ENCODE measurements around the gene WDR36. TPM values are rescaled to one million over a fixed set of nuclear protein-coding genes. Genes with fewer than 3 reads are reported as not detected.

WDR36 gene
- total and polyA plus RNA-seq, 2 experiments from 2014 or later = 14.1 to 14.9 TPM

GRCh38 chr5:111165058-111165457 is 72.9 kb downstream of the WDR36 start:
- no peak for TF ChIP-seq CTCF (IDR thresholded peaks at IDR 0.05; ENCODE audit: low read depth, low read length)
- H3K4me3 ChIP-seq = no peak overlapping the region
- DNase-seq (ENCODE audit: low read depth in 1 of 2, low spot score in 1 of 2) = no peak
- H3K4me1 ChIP-seq (ENCODE audit: low read depth) = no peaks in the 10 kb centered on the region
- H3K27ac ChIP-seq = no peak overlapping the region
- no peaks in the 10 kb centered on the region for H3K36me3 ChIP-seq
- H3K9me3 ChIP-seq (ENCODE audit: low read depth) = no peaks in the 10 kb centered on the region
- no peaks in the 10 kb centered on the region for H3K27me3 ChIP-seq

GRCh38 chr5:111167551-111167950 is 75.4 kb downstream of the WDR36 start:
- DNase-seq (ENCODE audit: low read depth in 1 of 2, low spot score in 1 of 2) = no peak

GRCh38 chr5:111168608-111169007 is 76.5 kb downstream of the WDR36 start:
- DNase-seq (ENCODE audit: low read depth in 1 of 2, low spot score in 1 of 2) = no peak
- no peaks in the 10 kb centered on the region for H3K4me1 ChIP-seq (ENCODE audit: low read depth)

More at GRCh38 chr5:111167551-111167950, 75.4 kb downstream of the WDR36 start:
- H3K4me3 ChIP-seq = no peak overlapping the region
- no peak for TF ChIP-seq CTCF (IDR thresholded peaks at IDR 0.05; ENCODE audit: low read depth, low read length)
- H3K9me3 ChIP-seq (ENCODE audit: low read depth) = no peaks in the 10 kb centered on the region
- H3K36me3 ChIP-seq = no peaks in the 10 kb centered on the region
- H3K27ac ChIP-seq = no peak overlapping the region
- H3K27me3 ChIP-seq = no peaks in the 10 kb centered on the region
- H3K4me1 ChIP-seq (ENCODE audit: low read depth) = no peaks in the 10 kb centered on the region

GRCh38 chr5:111169269-111169668 is 77.1 kb downstream of the WDR36 start:
- no peak for TF ChIP-seq CTCF (IDR thresholded peaks at IDR 0.05; ENCODE audit: low read depth, low read length)
- H3K9me3 ChIP-seq (ENCODE audit: low read depth) = no peaks in the 10 kb centered on the region
- no peak for DNase-seq (ENCODE audit: low read depth in 1 of 2, low spot score in 1 of 2)
- H3K27me3 ChIP-seq = no peaks in the 10 kb centered on the region
- no peak overlapping the region for H3K4me3 ChIP-seq
- no peak overlapping the region for H3K27ac ChIP-seq
- no peaks in the 10 kb centered on the region for H3K36me3 ChIP-seq
- H3K4me1 ChIP-seq (ENCODE audit: low read depth) = no peaks in the 10 kb centered on the region

More at GRCh38 chr5:111168608-111169007, 76.5 kb downstream of the WDR36 start:
- Histone ChIP-seq H3K4me3 (no peak overlapping the region), H3K36me3 (no peaks in the 10 kb centered on the region), H3K27me3 (no peaks in the 10 kb centered on the region), H3K27ac (no peak overlapping the region), H3K9me3 (ENCODE audit: low read depth) (no peaks in the 10 kb centered on the region)
- TF ChIP-seq CTCF (IDR thresholded peaks at IDR 0.05; ENCODE audit: low read depth, low read length) = no peak

- H3K27ac ChIP-seq = no peak overlapping the region
- H3K36me3 ChIP-seq = no peaks in the 10 kb centered on the region
- H3K27me3 ChIP-seq = no peaks in the 10 kb centered on the region
- no peaks in the 10 kb centered on the region for H3K4me1 ChIP-seq (ENCODE audit: low read depth)
- DNase-seq (ENCODE audit: low read depth in 1 of 2, low spot score in 1 of 2) = no peak
- TF ChIP-seq CTCF (IDR thresholded peaks at IDR 0.05; ENCODE audit: low read depth, low read length) = no peak
- no peaks in the 10 kb centered on the region for H3K9me3 ChIP-seq (ENCODE audit: low read depth)
- H3K4me3 ChIP-seq = no peak overlapping the region
Measured at GRCh38 chr5:111170279-111170678, 78.1 kb downstream of the WDR36 start.

- H3K27me3 ChIP-seq = no peaks in the 10 kb centered on the region
- H3K4me3 ChIP-seq = no peak overlapping the region
- no peak for TF ChIP-seq CTCF (IDR thresholded peaks at IDR 0.05; ENCODE audit: low read depth, low read length)
- DNase-seq (ENCODE audit: low read depth in 1 of 2, low spot score in 1 of 2) = no peak
- H3K36me3 ChIP-seq = no peaks in the 10 kb centered on the region
- no peak overlapping the region for H3K27ac ChIP-seq
- H3K9me3 ChIP-seq (ENCODE audit: low read depth) = no peaks in the 10 kb centered on the region
- H3K4me1 ChIP-seq (ENCODE audit: low read depth) = no peaks in the 10 kb centered on the region
Measured at GRCh38 chr5:111172504-111172903, 80.4 kb downstream of the WDR36 start.
